GM13976 (cell line): Measurements from ENCODE around the gene NQO1.

Source experiments
- DNase-seq: peaks from one replicate; pipeline ENCODE4 v3.0.0; 2012; ENCODE audit warnings: low spot score
- in situ Hi-C: fragments of 300-500 bp; cut with MboI; formaldehyde crosslinking; loops from one replicate; pipeline ENCODE4 v1.12.0; 2022; ENCODE audit warnings: low sequenced_read_pairs, mixed read lengths, inconsistent platforms; ENCODE audit not compliant: unreplicated experiment
- TF ChIP-seq, protein P1 (sequence below): IDR thresholded peaks from 2 replicates; pipeline ENCODE4 v1.5.1; 2012; ENCODE audit warnings: borderline replicate concordance, mild to moderate bottlenecking; ENCODE audit not compliant: insufficient read depth; ENCODE audit errors: extremely low read depth, missing control alignments, control extremely low read depth

Gene NQO1

DNA sequence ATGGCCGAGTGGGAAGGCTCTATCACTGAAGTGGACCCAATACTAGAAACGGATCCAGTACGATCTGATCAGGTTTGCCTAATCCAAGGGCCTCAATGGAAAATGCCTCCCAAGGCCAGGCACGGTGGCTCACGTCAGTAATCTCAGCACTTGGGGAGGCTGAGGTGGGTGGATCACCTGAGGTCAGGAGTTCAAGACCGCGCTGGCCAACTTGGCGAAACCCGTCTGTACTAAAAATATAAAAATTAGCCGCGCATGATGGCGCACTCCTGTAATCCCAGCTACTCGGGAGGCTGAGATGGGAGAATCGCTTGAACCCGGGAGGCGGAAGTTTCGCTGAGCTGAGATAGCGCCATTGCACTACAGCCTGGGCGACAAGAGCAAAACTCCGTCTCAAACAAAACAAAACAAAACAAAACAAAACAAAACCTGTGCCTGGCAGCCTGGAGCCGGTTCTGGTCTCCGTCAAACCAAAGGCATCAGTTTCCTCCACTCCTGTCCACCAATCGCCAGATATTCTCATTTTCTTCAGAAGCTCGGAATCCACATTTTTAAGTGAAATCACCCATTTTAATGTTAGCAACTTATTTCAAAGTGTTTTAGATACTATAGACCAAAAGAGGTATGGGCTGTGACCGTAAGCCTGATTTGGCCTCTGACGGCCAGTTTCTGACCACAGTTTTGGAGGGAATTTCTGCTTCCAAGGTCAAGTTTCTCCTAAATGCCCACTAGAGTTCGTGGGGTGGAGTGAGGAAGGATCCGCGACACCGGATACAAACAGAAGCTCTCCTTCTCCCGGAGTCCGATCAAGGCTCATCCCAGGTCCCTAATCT lies 664 bp downstream of the NQO1 start:
- TF ChIP-seq, protein P1, sequence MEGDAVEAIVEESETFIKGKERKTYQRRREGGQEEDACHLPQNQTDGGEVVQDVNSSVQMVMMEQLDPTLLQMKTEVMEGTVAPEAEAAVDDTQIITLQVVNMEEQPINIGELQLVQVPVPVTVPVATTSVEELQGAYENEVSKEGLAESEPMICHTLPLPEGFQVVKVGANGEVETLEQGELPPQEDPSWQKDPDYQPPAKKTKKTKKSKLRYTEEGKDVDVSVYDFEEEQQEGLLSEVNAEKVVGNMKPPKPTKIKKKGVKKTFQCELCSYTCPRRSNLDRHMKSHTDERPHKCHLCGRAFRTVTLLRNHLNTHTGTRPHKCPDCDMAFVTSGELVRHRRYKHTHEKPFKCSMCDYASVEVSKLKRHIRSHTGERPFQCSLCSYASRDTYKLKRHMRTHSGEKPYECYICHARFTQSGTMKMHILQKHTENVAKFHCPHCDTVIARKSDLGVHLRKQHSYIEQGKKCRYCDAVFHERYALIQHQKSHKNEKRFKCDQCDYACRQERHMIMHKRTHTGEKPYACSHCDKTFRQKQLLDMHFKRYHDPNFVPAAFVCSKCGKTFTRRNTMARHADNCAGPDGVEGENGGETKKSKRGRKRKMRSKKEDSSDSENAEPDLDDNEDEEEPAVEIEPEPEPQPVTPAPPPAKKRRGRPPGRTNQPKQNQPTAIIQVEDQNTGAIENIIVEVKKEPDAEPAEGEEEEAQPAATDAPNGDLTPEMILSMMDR: no peak
- in situ Hi-C loops: no loop called here
- no peak for DNase-seq

DNA sequence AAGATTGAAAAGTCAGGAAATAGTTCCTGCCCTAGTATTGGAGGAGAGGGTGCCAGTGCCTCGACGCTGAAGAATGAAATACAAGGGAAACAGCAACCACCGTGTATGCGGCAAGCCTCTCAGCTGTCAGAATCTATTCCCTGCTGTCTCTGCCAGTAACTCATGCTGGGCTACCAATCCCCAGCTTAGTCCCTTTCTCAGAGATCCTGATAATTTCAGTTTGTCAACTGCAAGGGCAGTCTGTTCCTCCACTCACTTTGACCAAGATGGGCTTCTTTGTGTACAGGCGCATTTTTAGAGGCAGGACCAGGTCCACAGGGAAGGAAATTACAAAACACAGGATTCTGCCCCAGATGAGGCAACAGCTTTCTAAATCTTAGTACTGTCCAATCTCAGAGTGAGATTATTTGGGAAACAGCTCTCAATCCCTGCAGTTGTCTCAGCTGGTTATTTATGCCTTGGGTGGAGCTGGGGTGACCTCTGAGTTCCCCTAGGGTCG lies 1.3 kb downstream of the NQO1 start:
- in situ Hi-C loops: no loop called here
- TF ChIP-seq, protein P1: no peak
- DNase-seq: no peak

DNA sequence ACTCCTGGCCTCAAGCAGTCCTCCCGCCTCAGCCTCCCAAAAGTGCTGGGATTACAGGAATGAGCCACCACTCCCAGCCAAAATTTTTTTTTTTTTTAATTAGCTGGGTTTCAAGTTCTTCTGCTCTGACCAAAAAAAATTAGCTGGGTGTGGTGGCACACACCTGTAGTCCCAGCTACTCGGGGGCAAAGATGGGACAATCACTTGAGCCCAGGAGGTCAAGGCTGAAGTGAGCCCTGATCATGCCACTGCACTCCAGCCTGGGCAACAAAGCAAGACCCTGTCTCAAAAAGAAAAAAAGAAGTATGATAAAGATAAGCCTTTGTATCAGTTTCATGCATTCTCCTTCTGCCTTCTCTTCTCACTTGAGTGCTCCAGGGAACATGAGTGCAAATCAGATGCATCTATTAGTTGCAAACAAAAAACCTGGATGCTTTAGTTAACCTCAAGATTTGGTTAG lies 1.9 kb downstream of the NQO1 start:
- in situ Hi-C loops: no loop called here
- TF ChIP-seq, protein P1: no peak
- DNase-seq: no peak

DNA sequence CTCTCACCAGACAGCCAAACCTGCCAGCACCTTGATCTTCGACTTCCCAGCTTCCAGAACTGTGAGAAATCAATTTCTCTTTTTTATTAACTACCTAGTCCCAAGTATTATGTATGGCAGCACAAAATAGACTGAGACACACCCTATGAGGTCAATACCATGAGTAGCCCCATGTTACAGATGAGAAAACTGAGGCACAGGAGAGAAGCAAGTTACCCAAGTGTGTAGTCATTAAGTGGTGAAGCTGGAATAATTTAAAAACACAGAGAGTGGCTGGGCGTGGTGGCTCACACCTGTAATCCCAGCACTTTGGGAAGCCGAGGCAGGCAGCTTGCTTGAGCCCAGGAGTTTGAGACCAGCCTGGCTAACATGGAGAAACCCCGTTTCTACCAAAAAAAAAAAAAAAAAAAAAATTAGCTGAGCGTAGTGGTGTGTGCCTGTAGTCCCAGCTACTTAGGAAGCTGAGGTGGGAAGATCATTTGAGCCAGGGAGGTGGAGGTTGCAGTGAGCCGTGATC lies 4.9 kb downstream of the NQO1 start:
- DNase-seq: no peak
- in situ Hi-C loops: no loop called here
- TF ChIP-seq, protein P1: no peak

DNA sequence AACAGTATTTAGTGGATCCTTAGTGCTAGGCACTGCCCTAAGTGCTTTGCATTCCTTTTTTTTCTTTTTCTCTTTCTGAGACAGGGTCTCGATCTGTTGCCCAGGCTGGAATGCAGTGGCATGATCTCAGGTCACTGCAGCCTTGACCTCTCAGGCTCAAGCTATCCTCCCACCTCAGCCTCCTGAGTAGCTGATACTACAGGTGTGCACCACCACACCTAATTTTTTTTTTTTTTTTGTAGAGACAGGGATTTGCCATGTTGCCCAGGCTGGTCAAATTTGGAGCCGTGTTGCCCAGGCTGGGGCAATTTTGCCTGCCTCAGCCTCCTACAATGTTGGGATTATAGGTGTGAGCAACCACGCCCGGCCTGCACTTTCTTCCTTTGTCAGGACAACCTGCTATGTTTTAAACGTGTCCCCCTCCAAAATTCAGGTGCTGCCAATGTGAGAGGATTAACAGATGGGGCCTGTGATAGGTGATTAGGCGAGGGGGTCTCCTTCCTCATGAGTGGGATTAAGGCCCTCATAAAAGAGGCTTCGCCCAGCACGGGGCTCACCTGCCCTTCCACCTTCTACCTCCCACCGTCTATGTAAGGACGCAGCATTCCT lies 5.4 kb downstream of the NQO1 start:
- TF ChIP-seq, protein P1: no peak
- in situ Hi-C loops: no loop called here
- DNase-seq: no peak

DNA sequence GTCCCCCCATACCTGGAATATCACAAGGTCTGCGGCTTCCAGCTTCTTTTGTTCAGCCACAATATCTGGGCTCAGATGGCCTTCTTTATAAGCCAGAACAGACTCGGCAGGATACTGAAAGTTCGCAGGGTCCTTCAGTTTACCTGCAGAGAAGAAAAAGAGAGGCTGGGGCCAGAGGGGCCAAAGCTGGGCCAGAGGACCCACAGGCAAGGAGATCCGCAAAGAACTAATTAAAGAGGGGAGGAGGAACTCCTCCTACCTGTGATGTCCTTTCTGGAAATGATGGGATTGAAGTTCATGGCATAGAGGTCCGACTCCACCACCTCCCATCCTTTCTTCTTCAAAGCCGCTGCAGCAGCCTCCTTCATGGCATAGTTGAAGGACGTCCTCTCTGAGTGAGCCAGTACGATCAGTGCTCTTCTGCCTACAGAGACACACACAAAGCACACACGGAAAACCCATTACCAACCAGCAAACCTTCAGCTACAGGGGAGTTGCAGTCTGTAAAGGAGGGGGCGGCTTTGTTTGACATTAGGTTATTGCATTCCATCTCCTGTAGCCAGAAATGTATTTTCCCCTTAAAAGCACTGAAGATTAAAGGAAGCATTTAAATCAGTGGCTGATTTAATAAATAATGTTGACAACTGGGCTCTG lies 8.1 kb downstream of the NQO1 start:
- in situ Hi-C loops: no loop called here
- DNase-seq: no peak
- TF ChIP-seq, protein P1: no peak
